Measurements from ENCODE around the gene GH1.
A peak's percentile ranks its signal among the peaks of the same experiment; 100 is the strongest.

The GH1 gene

DNA sequence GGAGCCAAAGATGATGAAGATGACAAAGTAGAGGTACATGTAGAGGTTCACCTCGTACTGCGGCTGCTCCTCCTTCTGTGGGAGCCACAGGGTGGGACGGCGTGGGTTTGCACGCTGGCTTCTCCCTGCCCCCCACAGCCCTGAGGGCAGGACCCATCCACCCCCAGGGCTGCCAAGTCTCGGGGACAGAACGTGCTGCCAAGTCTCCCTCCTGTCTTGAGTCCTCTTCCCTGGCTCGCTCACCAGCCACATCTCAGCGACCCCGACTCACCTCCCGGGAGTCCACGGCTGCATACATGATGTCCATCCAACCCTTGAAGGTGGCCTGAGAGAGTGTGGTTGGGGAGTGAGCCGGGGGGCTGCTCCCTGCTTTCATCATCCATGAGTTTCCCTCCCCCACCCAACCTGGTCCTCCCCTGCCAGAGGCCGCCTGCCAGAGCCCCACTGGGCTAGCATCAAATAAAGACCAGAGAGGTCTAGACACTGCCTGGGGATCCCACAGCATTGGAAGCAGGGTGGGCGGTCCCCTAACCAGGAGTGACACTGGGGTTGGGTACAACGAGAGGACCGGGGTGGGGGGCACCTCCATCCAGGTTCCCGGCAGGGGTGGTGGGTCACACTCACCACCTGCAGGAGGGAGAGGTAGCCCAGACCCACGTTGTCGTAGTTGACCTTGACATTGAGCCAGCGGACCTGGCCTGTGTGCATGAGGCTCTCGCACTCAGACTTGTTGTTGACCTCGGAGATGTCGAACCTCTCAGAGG, 26.3 kb upstream of the GH1 start:
- DNase-seq = no peak

DNA sequence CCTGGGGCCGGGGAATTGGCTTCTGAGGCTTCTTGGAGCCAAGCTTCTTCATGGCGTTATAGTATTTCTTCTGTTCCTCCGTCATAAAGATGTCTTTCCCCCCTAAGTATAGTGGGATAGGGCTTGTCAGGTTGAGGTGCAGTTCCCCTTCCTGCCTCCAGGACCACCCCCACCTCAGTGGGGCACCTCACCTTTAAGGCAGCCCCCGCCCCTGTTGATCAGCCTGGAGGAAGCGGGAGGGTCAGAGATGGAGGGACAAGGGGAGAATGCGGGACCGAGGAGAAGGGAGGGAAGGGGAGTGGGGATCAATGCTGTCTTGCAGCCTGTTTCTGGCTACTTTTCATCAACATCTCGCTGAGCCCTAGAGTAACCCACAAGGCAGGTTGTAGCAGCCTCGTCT, 25.1 kb upstream of the GH1 start:
- no peak for DNase-seq

DNA sequence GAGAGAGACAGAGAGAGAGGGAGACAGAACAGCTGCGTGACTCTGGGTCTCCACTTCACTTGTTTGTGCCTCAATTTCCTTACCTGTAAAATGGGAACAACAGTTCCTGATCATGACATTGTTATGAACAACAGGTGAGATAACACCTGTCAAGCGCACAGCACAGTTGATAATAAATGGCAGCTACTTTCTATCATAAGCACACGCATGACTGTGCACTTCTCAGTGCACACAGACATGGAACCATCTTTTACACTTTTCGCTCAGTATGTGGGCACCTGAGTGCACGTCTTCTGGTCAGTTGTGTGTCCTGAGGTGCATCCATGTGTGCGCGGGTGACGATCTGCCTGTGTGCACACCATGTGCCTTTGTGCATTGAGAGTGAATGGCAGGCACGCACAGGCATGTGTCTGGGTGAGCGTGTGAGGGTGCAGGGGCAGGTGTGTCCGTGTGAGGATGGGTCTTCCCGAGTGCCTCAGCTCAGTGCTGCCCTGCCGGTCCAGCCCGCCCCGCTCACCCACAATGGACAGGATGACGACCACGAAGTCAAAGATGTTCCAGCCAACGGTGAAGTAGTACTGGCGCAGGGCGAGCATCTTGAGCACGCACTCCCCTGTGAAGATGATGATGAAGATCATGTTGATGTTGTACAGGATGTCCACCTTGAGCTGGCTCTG, 23.8 kb upstream of the GH1 start:
- DNase-seq = no peak

DNA sequence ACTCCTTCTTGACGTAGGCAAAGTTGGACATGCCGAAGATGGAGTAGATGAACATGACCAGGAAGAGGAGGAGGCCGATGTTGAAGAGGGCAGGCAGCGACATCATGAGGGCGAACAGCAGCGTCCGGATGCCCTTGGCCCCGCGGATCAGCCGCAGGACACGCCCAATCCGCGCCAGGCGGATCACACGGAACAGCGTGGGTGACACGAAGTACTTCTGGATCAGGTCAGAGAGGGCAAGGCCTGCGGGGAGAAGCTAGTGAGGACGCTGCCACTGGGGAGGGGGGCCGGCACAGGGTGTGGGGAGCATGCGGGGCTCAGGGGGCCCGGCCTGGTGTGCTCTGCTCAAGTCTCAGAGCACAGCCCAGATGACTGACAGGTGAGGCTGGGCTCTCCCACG, 23.1 kb upstream of the GH1 start:
- DNase-seq = no peak

DNA sequence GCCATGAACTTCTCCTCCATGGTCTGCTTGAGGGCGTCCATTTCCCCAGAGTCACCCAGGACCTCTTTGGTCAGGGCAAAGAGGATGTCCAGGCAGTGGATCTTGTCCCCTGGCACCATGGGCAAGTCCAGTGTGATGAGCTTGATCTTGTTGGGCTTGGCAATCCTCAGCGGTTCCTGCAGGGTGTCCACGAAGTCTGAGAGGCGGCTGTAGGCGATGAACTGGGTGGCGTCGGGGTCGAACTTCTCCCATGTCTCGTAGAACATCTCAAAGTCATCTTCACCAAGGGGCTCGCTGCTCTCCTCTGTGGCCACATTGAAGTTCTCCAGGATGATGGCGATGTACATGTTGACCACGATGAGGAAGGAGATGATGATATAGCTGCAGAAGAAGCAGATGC, 22.5 kb upstream of the GH1 start:
- no peak for DNase-seq

DNA sequence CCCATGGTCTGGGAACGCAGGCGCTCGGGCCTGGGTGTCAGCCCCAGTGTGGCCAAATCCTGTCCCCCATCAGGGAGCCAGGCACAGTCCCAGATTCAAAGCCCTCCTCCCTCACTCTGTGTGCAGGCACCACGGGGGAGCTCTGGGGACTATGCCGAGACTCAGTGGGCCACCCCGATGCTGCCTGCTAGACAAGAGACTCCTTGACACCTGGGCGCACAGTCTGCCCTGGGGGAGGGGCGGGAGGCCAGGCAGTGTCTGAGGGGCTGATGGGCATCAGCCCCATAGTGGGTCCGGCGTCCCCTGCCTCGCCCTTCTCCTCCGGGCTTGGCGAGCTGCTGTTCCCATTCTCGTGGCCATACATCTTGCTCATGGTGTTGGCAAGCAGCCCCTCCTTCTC, 21.9 kb upstream of the GH1 start:
- no peak for DNase-seq

DNA sequence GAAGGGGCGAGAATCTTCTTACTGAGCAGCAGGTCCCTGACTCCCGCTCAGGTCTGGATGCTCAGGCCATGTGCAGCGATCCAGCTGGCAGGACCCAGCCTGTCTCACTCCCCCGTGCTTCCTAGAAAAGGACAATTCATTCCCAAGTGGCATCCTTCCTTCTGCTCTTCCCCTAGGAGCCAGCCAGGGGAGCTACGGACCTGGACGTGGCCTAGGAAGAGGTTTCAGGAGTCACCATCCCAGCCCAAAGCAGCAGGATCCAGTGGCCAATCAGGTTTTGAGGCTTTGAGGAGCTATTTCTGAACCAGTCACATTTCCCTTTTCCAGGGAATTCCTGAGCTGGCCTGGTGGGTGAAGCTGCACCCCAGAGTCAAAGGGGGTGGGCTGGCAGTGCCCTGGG, 21.2 kb upstream of the GH1 start:
- DNase-seq = no peak

DNA sequence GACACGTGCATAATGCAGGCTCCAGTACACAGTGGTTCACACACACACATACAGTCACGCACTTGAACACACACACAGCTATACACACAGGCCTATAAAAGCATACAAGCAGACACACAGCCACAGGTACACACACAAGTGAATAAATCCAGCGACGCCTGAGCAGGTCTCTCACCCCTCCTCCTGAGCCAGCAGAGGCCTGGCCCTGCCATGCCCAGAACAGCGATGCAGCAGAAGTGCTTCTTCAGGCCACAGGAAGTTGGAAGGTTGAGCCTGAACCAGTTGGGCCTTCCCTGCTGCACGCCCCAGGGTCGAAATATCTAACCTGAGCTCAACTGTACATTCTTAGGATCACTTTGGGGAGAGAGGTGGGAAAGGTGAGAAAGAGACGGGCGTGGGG, 20.8 kb upstream of the GH1 start:
- DNase-seq = no peak

DNA sequence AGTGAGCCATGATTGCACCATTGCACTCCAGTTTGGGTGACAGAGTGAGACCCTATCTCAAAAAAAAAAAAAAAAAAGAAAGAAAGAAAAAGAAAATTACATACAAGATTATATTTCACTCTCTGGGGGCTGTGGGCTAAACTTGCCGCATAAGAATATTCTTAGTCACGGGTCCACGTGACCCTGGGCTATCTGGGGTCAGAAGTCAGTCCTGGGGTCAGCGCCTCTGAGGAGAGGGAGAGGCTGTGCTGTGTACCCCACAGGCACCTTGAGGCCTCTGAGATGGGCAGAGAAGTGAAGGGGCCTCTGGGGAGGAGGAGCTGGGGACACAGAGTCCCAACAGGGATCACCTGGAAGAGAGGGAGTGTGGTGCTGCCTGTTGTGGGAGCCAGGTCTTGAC, 19.3 kb upstream of the GH1 start:
- no peak for DNase-seq

DNA sequence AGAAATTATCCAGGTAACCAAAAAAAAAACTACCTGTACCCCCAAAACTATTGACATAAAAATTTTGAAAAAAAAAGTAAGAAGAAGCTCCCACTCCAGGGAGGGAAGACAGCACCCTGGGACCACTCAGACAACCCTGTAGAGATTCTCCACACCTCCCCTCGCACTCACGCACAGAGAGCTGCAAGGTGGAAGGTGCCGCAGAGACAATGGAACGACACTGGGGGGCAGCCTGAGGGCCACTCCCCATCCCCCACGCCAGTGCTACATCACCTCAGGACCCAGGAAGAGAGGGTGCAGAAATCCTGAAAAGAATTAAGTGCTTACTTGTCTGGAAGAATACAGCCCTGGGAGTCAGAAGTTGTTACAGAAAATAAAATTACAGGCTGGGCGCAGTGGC, 18.7 kb upstream of the GH1 start:
- DNase-seq = no peak

DNA sequence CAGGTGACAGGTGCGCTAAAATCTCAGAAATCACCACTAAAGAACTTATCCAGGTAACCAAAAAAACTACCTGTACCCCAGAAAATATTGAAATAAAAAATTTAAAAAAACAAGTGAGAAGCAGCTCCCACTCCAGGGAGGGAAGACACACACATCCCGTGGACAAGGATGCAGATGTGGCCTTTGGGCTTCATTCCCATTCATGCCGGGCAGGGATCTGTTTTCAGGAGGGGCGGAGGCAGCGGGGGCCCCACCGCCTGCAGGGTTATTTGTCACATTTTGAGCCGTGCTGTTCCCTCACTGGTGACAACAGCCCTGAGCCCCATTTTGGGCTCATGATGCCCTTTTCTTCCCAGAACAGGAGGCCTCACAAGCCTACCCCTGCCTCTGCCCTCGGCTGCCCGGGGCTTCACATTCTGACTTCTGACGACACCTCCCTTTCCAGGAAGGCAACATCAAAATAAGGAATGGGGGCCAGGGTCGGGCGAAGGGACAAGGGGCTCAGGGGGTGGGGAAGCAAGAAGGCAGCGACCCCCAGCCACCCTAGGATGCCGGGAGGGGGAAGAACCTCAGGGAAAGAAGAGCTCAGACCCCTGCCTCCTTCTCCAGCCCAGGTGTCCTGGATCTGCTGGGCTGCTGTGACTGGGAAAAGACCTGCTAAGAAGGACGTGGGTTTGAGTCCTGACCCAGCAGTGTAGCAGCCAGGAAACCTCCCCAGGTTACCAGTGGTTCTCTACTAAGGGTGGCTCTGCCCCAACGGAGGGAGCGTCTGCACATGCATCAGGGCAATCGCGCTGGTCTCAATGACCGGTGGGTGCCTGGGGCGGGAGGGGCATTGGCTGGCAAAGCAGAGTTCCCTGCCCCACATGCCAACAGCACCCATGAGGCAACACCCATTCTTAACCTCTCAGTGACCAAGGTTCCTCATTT, 15.8 kb upstream of the GH1 start:
- no peak for DNase-seq

DNA sequence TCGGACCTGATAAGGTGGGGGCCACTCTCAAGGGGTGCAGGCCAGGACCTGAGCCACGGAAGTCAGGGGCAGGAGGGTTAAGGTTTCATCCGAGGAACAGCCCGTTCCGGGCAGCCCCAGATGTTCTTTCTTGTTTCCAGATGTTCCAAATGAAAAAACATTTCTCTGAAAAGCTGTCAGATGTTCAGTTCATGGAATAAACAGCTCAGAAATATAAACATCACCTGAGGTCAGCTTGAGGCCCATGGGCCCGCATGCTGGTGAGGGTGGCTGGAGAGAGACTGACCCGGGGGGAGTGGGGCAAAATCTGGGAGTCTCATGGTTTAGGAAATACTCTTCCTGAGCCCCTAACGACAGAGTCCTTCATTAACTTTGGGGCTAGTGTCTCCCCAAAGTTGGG, 15.0 kb upstream of the GH1 start:
- no peak for DNase-seq

DNA sequence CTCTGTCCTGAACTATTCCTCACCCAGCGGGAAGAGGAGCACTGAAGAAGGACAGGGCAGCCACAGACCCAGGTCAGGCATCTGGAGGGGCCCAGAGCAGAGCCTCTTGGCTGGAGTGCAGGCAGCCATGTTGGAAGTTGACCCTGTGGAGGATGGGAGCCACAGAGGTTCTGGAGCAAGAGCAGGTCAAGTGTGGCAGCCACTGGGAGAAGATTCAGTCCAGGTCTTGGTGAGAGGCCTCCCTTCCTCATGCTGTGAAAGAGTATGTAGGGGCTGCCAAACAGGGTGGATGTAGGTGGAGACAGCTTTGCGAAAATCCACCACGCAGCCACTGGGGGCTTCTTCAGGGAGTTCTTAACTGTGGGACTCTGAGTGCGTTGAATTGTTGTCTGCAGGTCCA, 14.1 kb upstream of the GH1 start:
- DNase-seq = no peak

DNA sequence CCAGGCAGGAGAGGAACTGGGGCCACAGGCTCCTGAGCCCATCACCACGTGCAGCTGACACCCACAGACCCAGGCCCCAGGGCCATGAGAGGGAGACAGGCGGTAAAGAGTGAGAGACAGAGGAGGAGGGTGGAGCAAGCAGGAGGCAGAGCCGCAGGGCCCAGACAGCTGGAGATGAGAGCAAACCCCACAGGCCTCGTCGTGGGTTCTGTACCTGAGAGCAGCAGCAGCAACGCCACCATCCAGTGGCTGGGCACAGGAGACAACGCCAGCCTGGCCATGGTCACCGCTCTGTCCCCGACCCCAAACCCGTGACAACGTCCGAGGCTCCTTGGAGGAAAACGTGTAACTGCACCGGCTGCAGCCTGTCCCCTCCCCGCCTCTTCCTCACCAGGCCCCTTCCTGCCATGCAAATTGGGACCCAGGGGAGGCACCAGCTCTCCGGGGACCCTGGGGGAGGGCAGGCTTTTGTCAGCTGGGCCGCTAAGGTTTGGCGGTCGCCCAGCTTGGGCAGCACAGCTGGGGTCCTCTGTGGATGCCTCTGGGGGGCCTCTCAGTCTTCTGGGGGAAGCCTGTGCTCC, 13.4 kb upstream of the GH1 start, which contains the start of gene CD79B:
TSS of gene CD79B (minus strand) at position 351 of the 581 bp plus-strand sequence. CDS start at position 281, 70 bp downstream.
- DNase-seq = no peak

DNA sequence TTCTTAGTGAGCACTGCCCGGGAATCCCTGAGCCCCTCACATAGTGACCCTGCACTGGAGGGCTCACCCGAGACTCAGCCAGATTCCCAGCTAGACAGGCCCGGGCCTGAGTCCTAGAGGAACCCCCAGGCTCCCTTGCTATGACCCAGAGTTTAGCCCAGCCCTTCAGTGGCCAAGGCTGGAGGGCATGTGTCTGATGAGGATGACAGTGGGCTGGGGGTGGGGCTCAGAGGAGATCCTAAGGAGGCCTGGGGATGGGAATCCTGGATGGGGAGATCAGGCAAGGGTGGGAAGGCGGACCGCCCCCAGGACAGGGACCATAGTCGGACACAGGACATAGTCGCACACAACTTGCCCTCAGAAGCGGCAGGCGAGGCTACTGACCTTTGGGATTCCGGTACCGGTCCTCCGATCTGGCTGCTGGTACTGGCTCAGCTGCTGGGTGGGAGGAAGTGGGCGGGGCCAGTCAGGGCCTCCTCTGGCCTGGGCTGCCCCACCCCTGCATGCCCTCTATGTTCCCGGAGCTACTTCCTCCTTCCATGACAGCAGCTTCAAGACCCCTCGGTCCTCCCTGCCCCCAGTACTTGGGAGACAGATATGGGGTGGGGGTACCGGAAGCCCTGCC, 12.4 kb upstream of the GH1 start:
- DNase-seq = no peak

DNA sequence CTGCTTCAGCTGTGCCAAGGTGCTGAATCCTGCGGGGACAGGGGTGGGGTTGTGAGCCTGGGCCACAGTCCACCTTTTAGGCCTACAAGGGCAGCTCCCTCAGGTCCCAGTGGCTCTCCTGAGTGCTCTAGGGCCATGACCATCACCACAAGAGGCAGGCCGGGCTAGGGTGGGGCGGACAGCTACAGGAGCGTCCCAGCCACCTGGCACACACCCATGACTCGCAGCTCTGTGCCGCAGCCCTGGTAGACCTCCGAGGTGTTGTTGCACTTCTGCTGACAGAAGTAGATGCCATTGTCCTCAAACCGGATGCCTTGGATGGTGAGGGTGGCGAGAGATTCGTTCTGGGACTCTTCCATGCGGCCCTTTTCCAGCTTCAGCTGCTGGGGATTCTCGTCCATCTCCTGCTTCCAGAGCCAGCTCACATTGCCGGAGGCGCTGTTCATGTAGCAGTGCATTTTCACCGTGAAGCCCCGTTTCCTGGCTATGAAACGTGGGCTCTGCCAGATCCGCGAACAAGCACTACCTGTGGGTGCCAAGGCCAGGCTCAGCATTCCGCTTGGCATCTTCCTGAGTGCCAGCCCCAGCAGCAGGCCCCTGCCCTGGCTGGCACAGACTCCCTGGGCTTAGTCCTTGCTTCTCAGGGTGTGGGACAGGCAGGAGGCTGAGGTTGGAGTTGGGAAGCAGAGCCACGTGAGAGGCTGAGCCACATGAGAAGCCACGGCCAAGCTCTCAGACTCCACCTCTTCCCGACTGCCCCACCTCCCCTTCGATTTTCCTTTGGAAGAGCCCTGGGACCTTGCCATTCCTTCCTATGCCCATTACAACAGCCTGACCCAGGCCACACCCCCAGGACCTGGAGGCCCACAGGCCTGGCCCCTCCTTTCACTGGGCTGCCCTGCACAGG, 11.5 kb upstream of the GH1 start:
- no peak for DNase-seq

DNA sequence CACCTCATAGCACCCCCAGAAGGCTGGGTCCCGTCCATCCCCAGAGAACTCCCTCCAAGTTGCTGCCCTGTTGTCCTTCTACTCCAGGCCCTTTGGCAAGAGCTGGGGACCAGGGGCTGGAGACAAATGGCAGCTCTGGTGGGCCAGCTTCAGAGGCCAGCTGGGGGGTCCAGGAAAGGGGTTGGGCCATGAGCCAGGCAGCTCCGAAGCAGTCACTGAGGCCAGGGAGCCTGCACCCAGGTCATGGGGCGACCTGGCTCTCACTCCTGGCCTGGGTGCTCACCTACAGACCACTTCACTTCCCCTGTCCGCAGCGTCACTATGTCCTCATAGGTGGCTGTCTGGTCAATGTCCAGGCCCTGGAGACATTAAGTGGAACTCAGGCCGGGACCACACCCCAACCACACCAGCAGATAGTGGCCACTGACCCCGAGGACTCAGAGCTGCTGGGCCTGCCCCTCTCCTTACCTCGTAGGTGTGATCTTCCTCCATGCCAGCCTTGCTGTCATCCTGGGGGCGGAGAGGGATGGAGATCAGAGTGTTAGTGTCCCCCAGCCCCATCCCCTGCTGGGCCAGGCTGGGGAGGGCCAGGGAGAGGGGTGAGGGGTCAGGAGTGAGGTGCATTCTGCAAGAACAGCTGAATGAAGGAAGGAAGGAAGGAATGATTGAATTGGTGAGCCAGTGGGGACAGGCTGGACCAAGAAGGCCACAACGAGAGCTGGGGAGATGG, 10.5 kb upstream of the GH1 start:
- DNase-seq = no peak

DNA sequence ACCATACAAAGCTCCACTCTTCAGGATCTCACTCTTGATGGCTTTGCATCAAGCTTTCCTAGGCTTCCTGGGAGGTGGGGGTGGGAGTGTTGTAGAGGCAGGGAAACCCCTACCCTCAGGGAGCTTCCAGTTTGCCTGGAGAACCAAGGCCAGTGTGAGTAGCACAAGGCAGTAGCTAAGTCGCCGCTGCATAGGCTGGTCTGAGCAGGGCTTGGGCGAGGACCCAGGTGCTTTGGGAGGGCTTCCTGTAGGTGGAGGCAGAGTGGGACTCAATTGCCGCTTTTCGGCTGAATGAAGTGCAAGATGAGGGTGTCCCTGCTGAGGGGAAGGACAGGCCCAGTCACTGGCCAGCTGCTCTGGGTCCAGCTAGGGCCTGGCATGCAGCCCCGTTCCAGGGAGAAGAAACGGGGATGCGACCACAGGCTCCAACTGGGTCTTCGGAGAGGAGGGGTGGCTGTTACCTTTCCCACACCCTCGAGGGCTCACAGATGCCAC, 9.6 kb upstream of the GH1 start:
- no peak for DNase-seq

DNA sequence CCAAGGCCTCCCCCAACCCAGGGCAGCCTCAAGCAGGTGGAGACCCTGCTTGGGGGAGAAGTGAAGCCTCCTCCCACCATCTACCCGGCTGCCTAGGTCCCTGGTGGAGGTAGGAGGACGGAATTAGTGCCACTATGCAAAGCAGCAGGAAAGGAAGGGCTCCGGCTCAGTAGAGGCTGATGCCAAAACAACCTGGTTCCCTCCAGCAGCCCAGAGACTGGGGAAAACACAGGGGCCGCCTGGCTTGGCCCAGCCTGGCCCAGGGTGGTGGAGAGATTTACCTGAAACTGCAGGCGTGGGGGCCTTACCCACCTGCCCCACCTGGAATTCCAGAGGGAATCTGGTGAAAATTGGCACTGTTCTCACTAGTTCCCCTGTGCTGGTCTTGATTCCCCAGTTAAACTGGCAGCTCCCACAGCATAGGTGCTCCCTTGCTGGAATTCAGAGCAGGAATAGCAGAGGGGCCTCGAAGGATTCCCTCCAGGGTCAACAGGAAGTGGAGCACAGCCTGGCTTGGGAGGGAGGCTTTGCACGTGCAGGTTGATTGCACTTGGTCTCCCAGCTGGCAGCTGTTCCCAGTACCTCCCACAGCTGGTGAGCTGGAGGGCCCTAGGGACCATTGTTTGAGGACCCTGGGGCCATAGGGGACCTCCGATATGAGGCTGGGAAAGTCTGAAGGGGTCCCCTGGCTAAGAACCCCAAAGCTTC, 9.0 kb upstream of the GH1 start:
- DNase-seq = peak; percentile 8

DNA sequence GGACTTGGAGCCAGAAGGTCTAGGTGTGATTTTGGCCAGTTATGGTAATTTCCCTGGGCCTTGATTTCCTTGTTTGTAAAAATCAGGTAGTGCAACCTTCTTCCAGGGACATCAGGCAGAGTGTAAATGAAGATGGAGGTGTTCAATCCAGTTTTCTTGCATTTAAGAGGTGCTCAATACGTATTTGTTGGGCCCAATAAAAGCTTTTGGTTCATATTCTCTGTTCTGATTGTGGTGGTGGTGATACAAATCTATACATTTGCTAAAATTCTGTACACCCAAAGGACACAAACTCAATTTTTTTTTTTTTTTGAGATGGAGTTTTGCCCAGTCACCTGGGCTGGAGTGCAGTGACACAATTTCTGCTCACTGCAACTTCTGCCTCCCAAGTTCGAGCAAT, 7.5 kb upstream of the GH1 start:
- DNase-seq = no peak

All from NCI-H526 treated with DMSO at 0.1 percent for 48 hours (cell line).